GM18861 (cell line): ENCODE results near the gene SUSD4.

Experiments used
- ATAC-seq: cut with Tn5 transposase; IDR thresholded peaks from one replicate; pipeline ENCODE4 v1.9.1; 2021; ENCODE audit not compliant: unreplicated experiment

Gene SUSD4

DNA sequence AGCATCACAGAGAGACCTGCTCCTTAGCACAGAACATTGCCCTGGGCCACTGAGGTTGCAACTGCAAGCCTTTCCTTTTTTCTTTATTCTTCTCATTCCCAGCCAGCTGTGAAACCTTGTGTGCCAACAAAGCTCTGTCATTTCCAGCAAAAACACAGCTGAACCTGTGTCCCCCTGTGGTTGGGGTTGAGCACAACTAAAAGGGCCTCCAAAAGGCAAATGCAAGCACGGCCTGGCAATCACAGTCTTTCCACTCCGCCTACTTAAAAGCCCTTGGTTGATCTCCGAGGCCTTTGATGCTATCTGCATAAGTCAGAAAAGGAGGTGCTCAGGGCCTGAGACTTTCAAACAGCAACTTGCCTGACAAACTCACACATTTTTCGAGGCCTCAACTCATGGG lies 32.7 kb downstream of the SUSD4 start:
- no peak for ATAC-seq

DNA sequence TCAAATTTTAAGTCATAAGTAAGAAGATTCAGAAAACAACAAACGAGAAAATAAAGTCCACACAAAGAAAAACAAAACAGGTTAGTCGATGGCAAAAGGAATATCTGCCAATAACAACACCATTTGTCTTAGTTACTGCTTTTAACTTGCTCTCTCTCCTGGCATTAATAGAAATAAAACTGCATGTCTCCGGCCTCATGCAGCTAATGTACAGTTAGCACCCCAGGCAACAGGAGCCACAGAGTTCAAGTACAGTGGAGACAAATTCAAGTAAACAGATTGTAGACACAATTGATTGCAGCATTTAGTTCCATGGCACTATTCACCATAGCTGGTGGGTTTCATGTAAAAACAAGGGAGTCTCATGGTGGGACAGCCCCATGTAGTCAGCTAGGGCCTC lies 33.5 kb downstream of the SUSD4 start:
- no peak for ATAC-seq

DNA sequence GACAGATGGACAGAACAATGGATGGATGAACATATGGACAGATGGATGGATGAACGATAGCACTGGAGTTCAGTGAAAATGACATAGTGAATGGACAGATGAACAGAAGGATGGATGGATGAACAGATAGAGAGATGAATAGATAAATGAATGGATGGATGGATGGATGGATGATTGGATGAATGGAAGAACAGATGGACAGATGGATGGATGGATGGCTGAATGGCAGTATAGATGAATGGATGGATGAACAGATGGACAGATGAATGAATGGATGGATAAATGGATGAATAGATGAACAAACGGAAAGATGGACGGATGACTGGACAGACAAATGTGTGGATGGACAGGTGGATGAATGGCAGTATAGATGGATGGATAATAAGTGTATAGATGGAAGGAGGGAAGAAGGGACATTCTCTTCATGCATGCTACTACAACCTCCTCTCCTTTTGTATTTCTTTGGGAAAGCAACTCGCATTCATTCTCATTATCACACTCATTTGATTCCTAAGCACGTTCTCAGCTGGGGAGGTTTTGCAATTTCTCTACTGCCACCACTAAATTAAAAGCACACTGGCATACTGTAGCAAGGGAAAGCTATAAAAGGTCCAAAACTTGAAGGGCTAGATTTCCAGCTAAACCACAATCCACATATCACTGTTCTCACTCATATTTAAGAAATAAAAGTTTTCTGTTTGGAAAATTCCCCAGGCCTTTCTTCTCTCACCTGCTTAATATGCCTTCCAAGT lies 34.1 kb downstream of the SUSD4 start:
- no peak for ATAC-seq

DNA sequence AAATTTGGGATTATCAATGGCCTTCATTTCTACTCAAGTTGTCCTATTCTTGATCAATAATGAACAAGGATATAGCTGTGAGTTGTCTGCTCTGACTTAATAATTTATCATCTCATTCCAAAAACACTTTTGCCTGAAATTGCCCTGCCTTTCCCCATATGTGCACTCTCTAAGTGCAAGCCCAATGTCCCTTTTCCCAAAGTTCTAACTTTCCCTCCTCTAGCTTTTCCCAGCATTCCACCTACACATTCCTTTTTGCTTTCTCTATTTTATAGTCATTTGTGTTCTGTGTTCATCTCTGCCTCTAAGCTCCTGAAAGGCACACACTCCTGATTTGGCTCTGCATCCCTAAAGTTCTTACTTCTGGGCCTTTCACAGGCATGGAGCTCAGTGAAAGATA lies 34.7 kb downstream of the SUSD4 start:
- no peak for ATAC-seq

DNA sequence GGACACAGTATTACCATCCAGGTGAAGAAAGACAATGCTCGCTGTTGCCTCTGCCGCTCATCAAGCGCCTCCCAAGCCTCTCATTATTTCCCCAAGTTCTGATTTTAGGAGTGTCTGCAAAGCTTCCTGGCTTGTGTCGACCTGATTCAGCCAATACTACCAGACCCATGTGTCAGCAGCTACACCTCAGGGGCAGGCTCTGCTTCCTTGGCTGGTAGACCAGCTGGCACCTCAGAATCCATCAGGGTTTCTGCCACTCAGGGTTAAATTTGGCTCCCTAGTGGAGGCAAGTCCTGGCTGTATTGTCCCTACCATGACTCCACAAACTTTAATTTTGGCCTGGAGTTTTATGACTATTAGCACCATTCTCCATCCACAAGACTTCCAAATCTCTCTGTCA lies 35.4 kb downstream of the SUSD4 start:
- ATAC-seq: no peak

DNA sequence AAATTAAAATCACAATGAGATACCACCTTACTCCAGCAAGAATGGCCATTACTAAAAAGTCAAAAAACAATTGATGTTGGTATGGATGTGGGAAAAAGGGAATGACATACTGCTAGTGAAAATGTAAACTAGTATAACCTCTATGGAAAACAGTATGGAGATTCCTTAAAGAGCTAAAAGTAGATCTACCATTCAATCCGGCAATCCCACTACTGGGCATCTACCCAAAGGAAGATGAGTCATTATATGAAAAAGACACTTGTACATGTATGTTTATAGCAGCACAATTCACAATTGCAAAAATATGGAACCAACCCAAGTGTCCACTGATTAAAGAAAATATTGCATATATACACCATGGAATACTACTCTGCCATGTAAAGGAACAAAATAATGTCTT lies 37.2 kb downstream of the SUSD4 start:
- ATAC-seq: no peak

DNA sequence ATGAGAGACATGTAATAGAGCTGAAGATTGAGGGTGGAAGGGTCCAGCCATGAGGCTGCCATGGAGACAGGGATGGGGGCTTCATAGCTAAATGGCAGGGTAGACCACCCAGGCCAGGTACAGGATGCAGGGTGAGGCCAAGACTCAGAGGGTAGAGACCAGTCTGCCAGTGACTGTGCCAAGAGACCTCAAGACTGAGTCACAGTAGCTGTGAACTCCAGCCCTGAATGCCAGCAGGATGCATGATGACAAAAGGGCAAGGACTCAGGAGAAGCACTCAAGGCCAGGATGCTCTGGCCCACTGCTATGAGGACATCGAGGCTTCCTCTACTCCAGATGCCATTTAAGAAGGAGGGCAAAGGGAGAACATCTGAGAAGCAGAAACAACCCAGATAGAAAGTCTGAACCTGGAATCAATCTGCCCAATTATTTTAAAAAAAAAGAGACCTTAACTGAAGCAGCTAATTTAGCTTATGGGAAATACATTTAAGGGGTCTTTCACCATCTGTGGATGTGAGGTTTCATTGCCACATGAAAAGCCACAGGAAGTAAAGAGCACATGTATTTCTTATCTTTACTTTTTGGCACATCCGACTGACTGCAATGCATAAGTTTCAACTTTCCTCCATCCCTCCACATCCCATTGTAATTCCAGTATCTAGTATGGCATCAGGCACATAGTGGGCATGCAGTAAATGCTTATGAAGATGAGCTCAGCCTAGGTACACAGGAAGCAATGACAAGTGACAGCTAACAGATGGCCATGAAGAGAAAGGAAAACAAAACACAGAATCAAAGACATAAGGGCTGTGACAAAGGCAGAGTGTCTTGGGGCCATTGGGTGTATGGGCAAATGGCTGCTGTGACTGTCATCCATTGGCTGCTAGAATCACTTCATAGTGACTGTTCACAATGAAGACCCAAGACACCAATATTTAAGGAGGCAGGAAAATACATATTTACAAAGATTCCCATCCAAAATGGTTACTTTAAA lies 40.2 kb downstream of the SUSD4 start:
- ATAC-seq: no peak

DNA sequence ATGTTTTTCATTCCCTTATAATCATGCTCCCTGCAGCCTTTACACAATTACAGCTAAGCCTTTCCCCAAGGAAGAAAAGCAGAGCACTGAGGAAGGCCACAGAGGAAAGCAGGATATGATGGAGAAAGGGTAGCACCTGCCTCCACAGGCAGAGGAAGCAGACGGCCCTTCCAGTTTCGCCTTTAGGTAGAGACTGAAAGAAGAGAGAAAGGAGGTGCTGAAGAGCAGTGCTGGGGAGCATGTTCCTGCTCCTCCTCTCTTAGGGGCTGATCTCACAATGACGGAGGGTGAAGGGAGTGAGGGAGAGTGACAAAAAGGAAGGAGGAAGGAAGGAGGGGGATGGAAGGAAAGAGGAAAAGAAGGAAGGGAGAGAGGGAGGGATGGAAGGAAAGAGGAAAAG lies 41.1 kb downstream of the SUSD4 start:
- no peak for ATAC-seq

DNA sequence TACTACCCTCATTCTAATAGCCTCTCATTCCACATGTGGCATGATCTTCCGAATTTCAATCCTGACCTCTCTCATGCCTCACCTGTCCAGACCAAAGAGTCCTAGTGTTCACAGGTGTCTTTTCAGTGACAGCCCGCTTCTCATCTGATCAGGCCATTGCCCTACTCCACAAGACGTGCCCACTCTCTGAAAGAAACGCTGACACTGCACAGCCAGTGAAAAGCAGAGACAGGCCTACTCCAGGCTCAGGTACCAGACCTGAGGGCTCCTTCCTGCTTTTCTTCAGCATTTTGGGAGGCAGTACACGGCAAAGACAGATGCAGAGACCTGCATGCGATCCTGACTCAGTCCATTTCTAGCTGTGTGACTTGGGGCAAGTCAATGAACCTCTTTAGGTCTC lies 43.0 kb downstream of the SUSD4 start:
- ATAC-seq: no peak

DNA sequence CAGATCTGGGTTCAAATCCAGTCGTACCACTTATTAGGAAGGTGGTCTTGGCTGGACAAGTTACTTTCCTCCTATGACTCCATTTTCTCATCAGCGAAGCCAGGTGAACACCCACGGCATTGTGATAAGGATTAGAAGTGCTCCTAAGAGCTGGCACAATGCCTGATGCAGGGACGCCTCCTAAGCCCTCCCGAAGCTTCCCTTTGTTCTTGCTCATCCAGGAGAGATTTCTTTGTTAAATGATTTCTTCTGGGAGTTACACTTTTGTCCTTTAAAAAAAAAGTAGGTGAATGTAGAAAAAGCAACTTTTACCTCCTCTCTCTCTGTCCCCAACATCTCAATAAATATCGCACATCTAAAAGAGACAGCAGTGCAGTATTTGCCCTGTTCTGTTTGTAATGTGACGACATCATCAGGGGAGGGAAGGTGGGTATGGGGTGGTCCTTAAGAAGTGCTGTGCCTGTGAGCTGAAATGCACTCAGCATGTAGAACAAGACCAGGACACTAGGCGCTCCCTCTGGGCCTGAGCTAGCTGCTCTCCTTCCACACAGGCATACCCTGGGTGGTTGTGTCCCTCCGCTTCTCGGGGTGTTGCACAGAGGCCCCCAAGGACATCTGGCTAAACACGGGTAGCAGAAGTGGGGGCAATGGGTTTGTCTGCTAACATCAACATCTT lies 43.9 kb downstream of the SUSD4 start:
- ATAC-seq: no peak

DNA sequence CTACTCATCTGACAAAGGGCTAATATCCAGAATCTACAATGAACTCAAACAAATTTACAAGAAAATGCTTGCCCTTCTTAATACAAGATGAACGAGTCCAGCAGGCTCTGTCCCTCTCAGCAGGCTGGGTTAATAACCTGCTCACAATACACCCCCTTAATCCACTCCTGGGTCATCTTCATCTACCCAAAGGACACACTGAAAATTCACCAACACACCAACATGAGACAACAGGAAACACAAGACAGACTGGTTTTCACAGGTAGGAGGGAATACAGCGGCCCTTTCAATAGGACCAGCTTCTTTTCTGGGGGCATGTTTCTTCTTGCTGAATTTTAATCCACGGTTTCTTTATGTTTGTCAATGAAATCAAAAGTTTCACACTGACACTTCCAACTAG lies 44.6 kb downstream of the SUSD4 start:
- ATAC-seq: no peak

DNA sequence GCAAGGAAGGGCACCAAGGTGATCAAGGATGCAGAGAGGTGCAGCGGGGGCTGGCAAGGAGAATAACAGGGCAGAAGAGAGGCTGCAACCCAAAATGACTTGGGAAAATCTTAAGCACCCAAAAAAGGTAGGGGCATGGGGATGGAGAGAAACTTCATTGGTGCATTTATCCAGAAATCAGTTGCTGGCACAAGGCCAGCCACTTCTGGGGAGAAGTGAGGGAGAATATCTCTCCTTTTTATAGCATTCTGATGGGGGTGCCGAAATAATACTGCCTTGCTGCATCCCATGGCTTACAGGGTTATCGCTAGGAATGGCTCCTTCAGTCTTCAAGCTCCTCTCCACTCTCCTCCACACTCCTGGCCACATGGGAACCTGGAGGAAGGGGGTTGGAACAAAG lies 47.9 kb downstream of the SUSD4 start:
- no peak for ATAC-seq

DNA sequence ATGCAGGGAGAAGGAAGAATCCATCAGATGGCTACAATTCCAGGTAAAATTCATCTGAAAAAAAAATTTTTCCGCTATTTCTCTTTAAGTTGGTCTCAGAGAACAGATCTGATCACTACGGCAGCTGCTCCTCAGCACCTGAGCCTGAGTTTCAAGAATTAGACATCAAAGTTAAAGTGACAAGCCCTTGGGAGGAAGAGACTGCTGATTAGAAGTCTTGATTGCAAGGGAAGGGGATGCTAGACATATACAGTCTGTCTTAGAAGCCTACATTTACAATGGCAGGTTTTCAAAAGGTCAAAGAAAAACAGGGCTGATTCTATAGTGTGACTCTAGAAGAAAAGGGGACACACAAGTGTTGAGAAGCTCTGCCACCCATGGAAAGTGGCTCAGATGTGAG lies 48.3 kb downstream of the SUSD4 start:
- ATAC-seq: no peak

DNA sequence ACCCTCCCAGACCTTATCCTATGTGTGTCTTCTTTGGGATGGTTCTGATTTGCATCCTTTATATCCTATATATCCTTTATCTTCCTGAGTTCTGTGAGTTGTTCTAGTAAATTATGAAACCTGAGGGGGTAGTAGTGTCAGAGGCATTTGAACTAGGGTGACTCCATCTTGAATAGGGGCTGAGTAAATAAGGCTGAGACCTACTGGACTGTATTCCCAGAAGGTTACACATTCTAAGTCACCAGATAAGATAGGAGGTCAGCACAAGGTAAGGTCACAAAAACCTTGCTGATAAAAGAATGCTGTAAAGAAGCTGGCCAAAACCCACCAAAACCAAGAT lies 50.6 kb downstream of the SUSD4 start:
- ATAC-seq: no peak

DNA sequence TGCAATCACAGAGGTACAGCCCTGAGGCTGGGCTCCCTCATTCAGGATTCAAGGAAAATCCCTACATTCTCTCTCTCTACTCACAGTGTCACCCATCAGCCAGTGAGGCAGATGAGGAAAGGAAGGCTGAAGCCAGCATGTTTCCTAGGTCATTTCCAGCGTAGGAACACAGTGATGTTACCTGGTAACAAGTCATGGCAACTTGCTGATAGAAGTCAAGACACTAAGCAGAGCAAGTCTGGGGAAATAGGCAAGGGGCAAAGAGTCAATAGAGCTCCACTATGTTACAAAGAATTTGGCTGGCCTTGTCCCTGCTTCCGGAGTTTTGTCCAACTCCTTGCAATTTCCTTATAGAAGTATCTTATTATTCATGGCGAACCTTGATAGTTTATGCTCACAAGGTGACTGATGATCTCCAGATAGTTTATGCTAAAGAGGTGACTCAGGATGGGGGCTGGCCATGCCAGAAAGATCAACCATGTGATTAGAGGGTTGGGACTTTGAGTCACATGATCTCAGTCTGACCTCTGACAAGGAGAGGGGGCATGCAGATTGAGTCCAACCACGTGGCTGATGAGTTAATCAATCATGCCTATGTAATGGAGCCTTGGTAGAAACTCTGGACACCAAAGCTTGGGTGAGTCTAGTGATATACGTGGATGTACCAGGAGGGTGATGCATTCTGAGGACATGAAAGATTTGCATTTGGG lies 51.1 kb downstream of the SUSD4 start:
- no peak for ATAC-seq

DNA sequence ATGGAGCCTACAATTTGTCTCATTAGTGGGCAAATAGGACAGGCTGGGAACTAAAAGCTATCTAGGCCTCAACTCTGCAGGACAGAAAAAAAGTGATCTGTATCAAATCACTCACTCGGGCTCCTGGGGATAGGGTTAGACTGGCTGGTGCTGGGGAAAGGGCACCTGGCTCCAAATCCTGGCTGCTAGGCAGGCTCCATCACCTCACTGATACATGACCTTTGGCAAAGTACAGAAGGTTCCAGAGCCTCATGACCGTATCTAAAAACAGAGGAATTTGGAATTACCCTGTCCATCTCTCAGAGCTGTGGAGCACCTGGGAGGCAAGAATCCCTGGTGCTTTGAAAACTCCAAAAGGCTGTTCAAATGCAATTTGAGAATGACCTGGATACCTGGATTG lies 51.7 kb downstream of the SUSD4 start:
- no peak for ATAC-seq

DNA sequence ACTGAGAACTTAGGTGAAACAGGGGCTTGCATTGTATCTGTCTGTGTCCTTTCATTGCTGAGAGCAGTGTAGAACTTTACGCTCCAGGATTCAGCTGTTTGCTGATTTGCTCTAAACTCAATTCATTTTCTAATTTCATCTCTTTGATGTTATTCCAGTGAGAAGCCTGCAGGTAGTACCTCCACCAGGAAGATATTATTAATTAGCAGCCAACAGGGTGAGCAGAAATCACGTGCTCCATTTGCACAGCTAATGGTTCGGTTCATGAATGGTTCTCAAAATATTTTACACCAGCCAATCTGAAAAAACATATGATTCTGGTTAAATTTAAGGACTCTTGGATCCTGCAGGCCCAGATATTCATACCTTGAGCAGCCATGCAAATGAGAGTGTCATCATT lies 52.1 kb downstream of the SUSD4 start:
- ATAC-seq: no peak

DNA sequence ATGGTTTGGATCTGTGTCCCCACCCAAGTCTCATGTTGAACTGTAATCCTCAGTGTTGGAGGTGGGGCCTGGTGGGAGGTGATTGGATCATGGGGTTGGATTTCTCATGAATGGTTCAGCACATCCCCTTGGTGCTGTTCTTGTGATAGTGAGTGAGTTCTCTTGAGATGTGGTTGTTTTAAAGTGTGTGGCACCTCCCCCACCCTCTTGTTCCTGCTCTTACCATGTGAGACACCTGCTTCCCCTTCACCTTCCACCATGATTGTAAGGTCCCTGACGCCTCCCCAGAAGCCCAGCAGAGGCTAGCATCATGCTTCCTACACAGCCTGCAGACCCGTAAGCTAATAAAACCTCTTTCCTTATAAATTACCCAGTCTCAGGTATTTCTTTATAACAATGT lies 55.8 kb downstream of the SUSD4 start:
- ATAC-seq: no peak

DNA sequence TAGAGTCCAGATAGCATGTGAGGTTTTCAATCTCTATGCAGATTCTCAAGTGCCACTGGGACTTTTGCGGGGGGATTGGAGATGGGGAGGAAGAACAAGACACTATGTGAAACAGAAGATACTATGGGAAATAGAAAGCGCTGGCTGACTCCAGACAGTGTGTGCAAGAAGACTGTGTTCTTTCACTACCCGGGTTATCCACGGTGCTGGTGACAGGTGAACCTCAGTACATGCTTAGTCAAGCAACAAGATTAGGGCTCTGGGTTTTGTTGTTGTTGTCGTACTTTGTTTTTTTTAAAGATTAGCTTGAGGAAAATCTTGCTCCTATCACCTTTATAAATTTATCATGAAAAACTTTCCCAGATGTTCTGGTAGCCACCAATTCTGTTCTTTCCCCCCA lies 56.4 kb downstream of the SUSD4 start:
- no peak for ATAC-seq

DNA sequence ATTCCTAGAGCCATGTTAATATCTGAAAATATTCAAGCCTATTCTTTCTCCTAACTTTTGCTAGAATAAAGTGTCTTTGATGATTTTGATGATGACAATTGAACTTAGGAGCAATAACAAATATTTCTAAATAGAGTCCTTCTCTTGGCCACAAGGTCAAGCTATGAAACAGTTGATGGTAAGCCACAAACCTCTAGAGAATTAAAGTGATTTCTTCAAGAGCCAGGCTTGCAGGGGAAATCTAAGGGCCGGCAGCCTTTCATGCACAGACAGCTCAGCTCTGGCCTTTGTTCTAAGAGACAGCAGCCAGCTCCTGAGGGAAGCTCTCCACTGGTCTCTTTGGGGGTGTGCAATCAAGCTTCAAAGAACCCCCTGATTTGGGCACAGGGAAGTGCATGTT lies 59.0 kb downstream of the SUSD4 start:
- ATAC-seq: no peak

DNA sequence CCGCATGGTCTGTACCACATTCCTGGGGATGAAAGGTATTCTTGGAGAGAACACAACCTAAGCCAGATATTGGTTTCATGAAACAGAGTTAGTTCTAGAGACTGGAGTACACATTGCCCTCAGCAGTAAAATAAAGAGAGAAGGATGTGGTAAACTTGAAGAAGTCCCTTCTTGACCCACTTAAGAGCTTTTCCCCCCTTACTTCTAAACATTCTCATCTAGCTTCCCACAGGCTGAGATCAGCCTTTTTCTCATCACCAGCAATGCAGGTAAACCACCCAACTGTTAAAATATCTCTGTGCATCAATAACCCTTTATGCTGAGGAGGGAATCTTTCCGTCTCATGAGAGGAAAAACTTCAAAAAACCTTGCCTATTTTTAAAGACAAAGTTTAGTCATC lies 62.6 kb downstream of the SUSD4 start:
- ATAC-seq: no peak
